Brain microvascular endothelial cell (primary cell): Measurements from ENCODE around the gene TMEM209.
"Not testable (repeated sequence)": the region's sequence is repeated elsewhere in the genome, so short reads cannot be mapped to it uniquely, and the experiment has no call there.

Experiments
- DNase-seq: peaks from one replicate; pipeline ENCODE4 v3.0.0-alpha.2; 2020
- H3K27ac ChIP-seq: fragments of 250-450 bp; sonication (Bioruptor Pico); 2 replicates; pipeline ENCODE4 v1.5.1; 2020; ENCODE audit warnings: mild to moderate bottlenecking, moderate library complexity
- H3K27me3 ChIP-seq: fragments of 250-450 bp; sonication (Bioruptor Pico); replicated peaks from 2 replicates; pipeline ENCODE4 v1.5.1; 2020; ENCODE audit warnings: mild to moderate bottlenecking
- H3K36me3 ChIP-seq: fragments of 250-450 bp; sonication (Bioruptor Pico); replicated peaks from 2 replicates; pipeline ENCODE4 v1.5.1; 2020; ENCODE audit warnings: mild to moderate bottlenecking
- H3K4me3 ChIP-seq: 2 replicates; pipeline ENCODE4 v1.5.1; 2011; ENCODE audit warnings: low read depth, mild to moderate bottlenecking, control low read depth, low read length, moderate library complexity
- CTCF ChIP-seq: IDR thresholded peaks from 2 replicates; pipeline ENCODE4 v1.5.1; 2011; ENCODE audit warnings: low read depth, mild to moderate bottlenecking, moderate library complexity, low read length, control low read depth, inconsistent platforms; ENCODE audit errors: missing control alignments
- in situ Hi-C: cut with HindIII; loops from 2 replicates; pipeline ENCODE4 v1.10.0; 2017; ENCODE audit warnings: low sequenced_read_pairs, low pct_ligation_motif_present

Gene TMEM209

GRCh38 chr7:130227883-130228575 is 22.8 kb upstream of the TMEM209 start:
- Histone ChIP-seq H3K4me3 (no peak overlapping the region), H3K27me3 (no peaks in the 10 kb centered on the region), H3K36me3 (no peaks in the 10 kb centered on the region), H3K27ac (no peak overlapping the region)
- in situ Hi-C loops = no loop called here
- no peak for TF ChIP-seq CTCF
- no peak for DNase-seq

GRCh38 chr7:130226333-130226732 is 21.1 kb upstream of the TMEM209 start:
- DNase-seq = no peak
- in situ Hi-C loops = no loop called here
- TF ChIP-seq CTCF = no peak
- Histone ChIP-seq H3K4me3 (no peak overlapping the region), H3K27me3 (no peaks in the 10 kb centered on the region), H3K27ac (no peak overlapping the region), H3K36me3 (no peaks in the 10 kb centered on the region)

- H3K27ac ChIP-seq, H3K36me3 ChIP-seq, H3K4me3 ChIP-seq, in situ Hi-C loops, H3K27me3 ChIP-seq: not testable (repeated sequence)
- DNase-seq = peak; percentile 37
These were observed 19.7 kb upstream of the TMEM209 start for GRCh38 chr7:130224923-130225322.

- in situ Hi-C loops = no loop called here
- Histone ChIP-seq H3K36me3 (no peaks in the 10 kb centered on the region), H3K27ac (no peak overlapping the region), H3K27me3 (no peaks in the 10 kb centered on the region), H3K4me3 (no peak overlapping the region)
- no peak for TF ChIP-seq CTCF
- no peak for DNase-seq
These were observed 19.0 kb upstream of the TMEM209 start for GRCh38 chr7:130224210-130224609.

GRCh38 chr7:130223646-130224045 is 18.4 kb upstream of the TMEM209 start:
- in situ Hi-C loops = no loop called here
- no peak for DNase-seq
- no peaks in the 10 kb centered on the region for H3K36me3 ChIP-seq
- TF ChIP-seq CTCF = no peak
- no peak overlapping the region for H3K4me3 ChIP-seq
- no peaks in the 10 kb centered on the region for H3K27me3 ChIP-seq
- no peak overlapping the region for H3K27ac ChIP-seq

GRCh38 chr7:130221746-130222145 is 16.5 kb upstream of the TMEM209 start:
- no peak for DNase-seq
- no peak for TF ChIP-seq CTCF
- in situ Hi-C loops = no loop called here
- Histone ChIP-seq H3K27me3 (no peaks in the 10 kb centered on the region), H3K36me3 (no peaks in the 10 kb centered on the region), H3K27ac (no peak overlapping the region), H3K4me3 (no peak overlapping the region)
